ENCODE data around the gene DIS3L2.
"Not testable (repeated sequence)": the region's sequence is repeated elsewhere in the genome, so short reads cannot be mapped to it uniquely, and the experiment has no call there.

The DIS3L2 gene

DNA sequence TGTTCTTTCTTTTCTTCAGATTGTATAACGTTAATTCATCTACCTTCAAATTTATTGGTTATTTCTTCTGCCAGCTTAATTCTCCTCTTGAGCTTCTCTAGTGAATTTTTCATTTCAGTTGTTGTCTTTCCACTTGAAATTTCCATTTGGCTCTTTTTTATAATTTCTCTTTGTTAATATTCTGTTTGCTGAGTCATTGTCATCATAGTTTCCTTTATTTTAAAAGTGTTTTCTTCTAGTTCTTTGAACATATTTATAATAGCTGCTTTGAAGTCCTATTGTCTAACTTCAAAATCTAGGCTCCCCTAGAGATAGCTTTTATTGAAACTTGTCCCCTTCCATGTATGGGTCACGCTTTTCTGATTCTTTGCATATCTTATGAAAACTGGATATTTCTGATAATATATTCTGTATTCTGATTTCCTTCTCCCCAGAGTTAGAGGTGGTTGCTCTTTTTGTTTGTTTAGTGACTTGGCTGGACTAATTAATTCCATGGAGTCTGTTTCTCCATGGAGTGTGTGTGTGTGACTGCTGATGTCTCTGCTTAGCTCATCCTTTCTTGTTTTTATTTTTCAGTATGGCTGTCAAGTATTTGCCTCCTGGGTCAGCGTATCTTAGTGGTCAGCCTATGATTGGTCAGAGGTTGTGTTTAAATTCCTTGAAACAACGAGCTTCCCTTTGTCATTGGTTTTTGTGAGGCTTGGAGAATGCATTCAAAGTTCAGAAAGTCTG lies 47.6 kb downstream of the DIS3L2 start:
- no peak for DNase-seq (ENCODE audit: low read depth in 2 of 2, low spot score in 1 of 2)

DNA sequence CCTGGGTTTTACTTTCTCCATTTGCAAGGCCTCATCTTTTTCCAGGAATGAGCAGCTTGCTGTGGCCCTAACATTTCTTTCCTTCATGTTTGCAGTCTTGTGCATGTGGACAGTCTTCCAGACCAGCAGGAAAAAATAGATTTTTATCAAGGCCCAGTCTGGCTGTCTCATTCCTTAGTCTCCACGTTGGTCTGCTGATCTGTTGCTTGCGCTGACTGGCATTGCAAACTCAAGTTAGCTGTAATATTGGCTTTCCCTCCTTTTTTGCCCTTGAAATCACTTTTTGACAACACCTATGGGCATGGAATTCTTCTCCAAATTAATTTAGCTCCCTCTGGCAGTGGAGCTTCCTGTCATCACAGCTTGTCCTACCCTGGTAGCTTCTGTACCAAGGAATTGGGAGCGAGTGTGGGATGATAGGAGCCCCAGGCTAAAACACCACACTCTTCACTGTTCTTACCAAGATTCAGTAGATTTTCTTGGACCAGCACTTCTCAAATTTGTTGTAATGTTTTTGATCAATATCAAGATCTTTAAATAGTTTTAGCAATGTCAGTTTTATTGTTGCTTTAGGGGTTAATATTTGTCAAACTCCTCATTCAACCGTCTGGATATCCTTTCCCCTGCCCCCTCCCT lies 48.2 kb downstream of the DIS3L2 start:
- no peak for DNase-seq (ENCODE audit: low read depth in 2 of 2, low spot score in 1 of 2)

DNA sequence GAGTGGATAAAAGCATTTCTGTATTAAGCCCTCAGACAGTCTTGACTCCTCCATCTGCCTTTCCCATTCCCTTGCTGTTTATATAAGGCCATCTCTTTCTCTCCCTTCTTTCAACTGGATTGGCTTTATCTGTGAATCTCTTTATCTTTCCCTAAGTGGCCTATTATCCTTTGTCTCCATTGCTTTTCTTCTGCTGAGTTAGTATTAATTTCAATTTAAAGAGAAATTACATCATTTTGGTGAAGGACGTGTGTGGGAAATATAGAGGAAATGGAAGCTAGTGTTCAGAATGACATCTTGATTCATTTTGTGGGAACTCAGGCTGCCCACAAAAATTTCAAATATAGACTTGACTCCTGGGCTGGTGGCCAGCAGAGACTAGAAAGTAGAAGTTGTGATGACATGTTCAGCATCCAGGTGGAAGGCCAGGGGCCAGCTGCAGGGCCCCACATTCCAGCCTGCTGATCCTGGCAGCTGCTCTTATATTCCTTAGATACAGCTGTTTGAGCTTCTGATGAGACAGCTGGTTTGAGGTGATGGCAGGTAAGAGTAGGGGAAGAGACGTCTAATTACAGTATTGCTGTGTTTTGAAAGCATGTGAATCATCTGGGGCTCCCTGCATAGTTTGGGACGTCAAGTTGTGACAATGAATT lies 52.3 kb downstream of the DIS3L2 start:
- no peak for DNase-seq (ENCODE audit: low read depth in 2 of 2, low spot score in 1 of 2)

DNA sequence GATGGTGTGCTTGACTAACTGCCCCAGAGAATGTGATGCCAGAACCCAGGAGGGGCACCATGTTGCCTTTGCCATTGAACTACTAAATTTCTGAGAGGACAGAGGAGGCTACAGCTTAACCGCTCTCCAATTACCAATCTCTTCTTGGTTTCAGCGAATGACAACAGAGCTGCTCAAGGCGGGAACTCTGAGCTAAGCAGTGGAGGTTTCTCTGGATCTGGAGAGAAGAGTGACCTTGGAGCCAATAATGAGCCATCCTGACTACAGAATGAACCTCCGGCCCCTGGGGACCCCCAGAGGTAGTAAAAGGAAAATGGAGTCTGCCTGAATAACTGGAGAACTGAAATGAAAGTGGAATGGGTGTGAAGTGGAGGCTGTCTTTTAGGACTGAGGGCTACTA lies 53.2 kb downstream of the DIS3L2 start:
- DNase-seq (ENCODE audit: low read depth in 2 of 2, low spot score in 1 of 2): no peak

DNA sequence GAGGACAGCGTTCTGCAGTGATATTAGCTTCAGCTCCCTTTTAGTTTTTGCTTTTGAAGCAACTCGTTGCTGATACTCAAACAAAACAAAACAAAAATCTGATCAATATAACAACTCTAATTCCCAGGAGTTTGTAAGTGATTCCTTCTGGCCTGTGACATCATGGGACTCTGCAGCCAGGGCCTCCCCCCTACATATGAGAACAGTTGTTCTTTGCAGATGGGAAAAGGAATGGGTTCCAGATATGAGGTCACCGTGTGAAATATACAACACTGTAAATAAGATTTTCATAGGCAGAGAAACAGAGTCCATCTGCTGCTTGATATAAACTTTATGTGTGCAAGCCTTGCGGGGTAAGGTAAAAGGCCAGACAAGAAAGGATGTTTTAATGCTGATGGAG lies 56.7 kb downstream of the DIS3L2 start:
- DNase-seq (ENCODE audit: low read depth in 2 of 2, low spot score in 1 of 2): no peak

DNA sequence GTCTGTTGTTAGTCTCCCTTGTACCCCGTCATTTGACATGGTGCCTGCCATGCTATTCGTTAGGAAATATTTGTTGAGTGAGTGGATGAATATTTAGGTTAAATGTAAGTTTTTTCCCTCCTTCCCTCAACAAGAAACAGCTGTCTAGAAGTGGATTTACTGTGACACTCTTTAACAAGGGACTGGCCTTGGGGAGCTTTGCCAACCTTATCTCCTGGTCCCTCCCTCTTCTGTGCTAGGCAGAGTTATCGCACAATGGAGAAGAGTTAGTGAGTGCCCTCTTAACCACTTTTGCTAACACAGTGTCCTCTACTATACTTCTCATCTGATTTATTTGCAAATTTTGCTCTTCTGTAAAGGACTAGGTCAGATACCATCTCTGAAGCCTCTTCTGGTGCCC lies 61.2 kb downstream of the DIS3L2 start:
- no peak for DNase-seq (ENCODE audit: low read depth in 2 of 2, low spot score in 1 of 2)

DNA sequence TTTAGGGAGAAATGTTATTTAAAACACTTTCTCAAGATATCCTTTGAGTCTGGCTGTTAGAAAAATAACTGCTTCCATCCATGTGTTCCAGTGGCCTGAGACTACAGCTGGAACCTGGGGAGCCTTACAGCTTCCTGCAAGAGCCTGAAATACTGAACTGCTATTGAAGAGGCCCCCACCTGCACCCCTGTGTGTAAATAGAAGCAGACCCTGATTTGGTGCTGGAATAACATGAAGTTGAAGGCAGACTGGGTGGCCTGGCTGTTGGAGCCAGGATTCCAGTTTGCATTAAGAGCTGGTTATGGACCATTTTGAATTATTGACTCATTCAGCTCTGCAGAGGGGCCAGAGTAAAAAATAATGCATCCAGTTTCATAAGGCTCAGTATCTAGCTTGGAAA lies 61.9 kb downstream of the DIS3L2 start:
- DNase-seq (ENCODE audit: low read depth in 2 of 2, low spot score in 1 of 2): no peak

DNA sequence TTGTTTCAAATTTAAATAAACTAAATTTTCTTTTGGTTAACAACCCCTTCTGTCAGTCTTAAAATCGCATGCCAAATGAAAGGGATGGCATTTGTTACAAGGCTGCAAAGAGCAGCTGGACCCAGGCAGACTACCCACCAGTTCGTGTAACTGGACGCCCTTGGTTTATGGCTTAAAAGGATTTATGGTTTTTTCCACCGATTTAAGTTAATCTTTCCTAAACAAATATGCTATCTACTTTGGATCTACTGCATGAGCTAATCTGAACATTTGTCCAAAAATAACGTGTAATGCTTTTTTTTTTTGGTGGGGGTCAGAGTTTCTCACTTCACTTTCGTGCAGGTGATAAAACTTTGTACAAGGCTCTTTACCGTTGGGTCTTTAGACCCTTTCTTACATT lies 62.9 kb downstream of the DIS3L2 start:
- no peak for DNase-seq (ENCODE audit: low read depth in 2 of 2, low spot score in 1 of 2)

DNA sequence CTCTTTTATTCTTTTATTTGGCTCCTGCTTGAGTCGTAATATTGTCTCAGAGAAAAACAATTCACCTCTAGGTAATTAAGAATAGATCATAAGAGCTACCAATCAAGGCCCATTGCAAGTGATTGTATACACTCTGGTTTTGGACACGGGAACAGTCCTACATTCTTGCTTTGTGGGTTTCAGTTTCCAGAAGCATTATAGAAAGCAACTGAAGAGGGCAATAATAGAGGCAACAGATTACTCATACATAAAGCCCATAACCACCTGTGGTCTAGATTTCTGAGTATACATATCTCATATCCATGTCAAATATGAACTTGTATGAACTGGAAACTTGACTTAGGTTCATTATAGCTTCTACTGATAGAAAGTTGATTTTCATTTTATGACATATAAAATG lies 65.4 kb downstream of the DIS3L2 start:
- no peak for DNase-seq (ENCODE audit: low read depth in 2 of 2, low spot score in 1 of 2)

DNA sequence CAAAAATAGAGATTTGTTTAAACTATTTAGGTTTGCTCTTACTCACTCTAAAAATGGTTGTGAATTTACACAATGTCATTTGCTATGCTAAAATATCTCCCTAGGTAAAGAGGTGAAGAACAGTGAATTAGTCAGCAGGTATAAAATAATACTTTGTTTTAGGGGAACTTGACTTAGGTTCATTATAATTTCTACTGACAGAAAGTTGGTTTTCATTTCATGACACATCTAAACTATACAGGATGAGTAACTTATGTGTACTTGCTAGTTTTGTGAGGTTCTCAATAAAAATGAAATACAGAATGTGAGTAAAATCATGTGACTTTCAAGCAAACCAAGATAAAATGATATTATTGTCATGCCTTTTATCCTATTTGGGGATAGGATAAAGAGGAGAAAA lies 66.0 kb downstream of the DIS3L2 start:
- no peak for DNase-seq (ENCODE audit: low read depth in 2 of 2, low spot score in 1 of 2)

DNA sequence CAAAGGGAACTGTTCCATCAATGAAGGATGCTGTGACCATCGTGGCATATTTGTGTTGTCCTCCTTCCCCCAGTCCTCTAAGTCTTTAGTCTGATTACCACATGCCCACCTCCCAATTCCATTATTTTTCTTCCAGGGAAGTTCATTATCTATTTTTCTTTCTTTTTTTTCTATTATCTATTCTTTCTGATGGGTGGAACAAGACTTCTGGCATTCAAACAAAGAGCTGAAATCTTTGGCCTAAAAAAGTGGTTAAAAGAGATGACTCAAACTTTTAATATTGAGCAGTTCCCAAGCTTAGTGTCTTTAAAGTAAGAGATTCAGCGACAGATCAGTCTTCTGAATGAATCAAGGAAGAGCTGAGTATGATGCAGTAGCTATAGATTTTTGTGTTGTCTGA lies 66.6 kb downstream of the DIS3L2 start:
- no peak for DNase-seq (ENCODE audit: low read depth in 2 of 2, low spot score in 1 of 2)

DNA sequence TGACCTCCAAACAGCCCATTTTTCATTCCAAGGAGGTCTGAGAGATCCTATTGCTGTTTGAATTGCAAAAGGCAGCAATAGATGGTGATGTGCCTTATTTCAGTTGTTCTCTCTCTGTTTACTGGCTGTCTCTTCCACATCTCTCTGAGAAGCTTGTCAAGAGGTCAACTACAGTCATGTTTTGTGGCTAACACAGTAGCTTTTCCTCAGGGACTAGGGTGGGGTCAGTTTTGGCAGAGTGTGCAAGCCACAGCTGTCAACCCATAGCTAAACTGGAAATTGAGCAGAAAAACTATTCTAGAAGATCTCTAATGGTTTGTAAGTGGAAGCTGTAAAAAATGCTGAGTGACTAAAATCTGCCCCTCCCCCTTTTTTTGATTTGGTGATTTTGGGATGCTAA lies 67.1 kb downstream of the DIS3L2 start:
- no peak for DNase-seq (ENCODE audit: low read depth in 2 of 2, low spot score in 1 of 2)

DNA sequence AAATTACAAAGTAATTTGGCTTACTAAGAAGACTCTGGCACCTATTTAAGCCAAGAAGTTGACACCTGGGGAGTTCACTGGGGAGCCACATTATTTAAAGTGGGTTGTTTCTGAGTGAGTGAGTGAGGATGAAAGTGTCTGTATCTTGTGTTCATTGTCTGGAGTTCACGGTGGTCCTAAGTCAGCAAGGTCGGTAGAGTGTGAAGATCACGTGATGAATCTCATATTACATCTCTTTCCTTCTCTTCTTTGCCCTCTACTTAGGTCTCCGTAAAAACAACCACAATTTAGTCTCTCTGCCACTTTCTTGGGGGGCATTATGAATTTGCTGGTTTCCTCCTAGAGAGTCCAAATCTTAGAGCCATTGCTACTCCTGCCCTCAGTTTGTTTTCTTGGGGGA lies 67.8 kb downstream of the DIS3L2 start:
- DNase-seq (ENCODE audit: low read depth in 2 of 2, low spot score in 1 of 2): no peak

DNA sequence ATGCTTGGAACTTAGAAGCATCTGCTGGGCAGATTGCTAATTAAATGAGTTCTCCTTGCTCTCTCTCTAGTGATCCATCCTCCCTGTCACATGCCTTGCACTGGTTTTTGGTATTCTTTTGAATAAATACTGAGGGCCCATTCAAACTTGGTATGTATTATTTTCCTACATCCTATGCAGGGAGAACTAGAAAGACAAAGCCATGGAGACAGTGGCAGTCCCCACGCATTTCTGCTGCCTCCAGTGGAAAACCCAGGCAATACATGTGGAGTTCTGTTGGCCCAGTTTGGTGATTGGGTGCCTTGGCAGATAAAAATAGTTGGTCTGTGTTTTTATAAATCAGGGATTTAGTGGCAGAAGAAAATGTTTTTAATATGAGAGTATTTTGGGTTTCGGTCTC lies 68.7 kb downstream of the DIS3L2 start:
- no peak for DNase-seq (ENCODE audit: low read depth in 2 of 2, low spot score in 1 of 2)

DNA sequence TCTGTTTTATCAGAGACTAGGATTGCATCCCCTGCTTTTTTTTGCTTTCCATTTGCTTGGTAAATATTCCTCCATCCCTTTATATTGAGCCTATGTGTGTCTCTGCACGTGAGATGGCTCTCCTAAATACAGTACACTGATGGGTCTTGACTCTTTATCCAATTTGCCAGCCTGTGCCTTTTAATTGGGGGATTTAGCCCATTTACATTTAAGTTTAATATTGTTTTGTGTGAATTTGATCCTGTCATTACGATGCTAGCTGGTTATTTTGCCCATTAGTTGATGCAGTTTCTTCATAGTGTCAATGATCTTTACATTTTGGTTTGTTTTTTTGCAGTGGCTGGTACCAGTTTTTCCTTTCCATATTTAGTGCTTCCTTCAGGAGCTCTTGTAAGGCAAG lies 73.8 kb downstream of the DIS3L2 start:
- DNase-seq (ENCODE audit: low read depth in 2 of 2, low spot score in 1 of 2): not testable (repeated sequence)

DNA sequence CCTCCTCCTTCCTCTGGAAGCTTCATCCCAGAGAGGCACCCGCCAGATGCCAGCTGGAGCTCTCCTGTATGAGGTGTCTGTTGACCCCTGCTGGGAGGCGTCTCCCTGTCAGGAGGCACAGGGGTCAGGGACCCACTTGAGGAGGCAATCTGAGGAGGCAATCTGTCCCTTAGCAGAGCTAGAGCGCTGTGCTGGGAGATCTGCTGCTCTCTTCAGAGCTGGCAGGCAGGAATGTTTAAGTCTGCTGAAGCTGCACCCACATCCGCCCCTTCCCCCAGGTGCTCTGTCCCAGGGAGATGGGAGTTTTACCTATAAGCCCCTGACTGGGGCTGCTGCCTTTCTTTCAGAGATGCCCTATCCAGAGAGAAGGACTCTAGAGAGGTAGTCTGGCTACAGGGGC lies 75.4 kb downstream of the DIS3L2 start:
- not testable (repeated sequence) for DNase-seq (ENCODE audit: low read depth in 2 of 2, low spot score in 1 of 2)

DNA sequence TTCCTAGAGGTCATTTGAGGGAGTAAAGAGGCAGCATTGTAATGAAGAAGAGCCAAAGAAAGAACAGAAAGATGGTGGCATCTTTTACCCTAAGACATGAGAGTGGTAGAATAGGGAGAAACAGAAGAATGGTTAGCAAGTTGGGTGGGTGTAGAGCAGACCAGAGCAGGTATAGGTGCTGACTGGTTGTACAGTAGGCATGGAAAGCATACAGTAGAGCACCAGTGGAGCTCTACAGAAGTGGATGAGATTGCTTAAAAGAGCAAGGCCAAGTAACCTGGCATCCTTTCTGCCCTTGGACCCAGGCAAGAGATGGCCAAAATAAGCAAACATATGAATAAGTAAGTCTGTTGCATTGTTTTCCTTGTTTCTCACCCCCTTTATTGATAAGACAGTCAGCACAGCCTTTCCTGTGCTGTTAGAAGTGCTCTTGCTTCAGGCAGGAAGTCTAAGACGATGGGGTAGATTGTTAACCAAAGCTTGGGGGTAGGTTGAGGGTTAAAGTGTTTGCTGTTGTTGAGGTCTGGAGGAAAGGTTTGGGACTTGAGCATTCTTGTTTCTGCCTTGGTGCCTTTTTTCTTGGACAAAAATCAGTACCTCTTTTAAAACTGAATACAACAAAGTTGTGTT lies 76.9 kb downstream of the DIS3L2 start:
- no peak for DNase-seq (ENCODE audit: low read depth in 2 of 2, low spot score in 1 of 2)

DNA sequence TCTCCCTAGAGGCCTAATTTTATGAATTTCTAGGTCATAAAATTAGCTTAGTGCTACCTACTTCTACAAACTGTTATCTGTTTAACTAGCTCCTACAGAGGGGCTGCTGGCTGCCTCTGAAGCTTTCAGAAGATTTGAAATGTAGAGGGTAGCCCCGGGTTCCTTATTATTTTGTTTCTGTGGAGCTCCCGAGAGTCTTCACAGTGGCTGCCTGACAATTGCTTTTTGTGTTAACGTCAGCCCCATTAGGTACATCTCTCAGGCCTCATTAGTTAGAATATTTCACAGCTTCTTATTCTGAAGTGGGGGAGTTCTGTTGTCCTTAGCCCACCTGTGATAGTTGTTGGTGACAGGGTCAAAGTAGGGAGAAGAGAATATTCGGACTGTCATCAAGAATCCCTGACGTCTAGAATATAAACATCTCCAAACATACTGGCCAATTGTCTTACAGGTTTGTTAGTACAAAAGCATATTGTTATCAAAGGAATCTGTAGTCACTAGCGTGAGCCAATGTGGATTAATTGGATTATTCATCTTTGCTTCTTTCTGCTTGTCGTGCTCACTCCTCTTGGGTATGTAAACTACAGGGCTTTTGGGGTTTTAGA lies 77.5 kb downstream of the DIS3L2 start:
- no peak for DNase-seq (ENCODE audit: low read depth in 2 of 2, low spot score in 1 of 2)

DNA sequence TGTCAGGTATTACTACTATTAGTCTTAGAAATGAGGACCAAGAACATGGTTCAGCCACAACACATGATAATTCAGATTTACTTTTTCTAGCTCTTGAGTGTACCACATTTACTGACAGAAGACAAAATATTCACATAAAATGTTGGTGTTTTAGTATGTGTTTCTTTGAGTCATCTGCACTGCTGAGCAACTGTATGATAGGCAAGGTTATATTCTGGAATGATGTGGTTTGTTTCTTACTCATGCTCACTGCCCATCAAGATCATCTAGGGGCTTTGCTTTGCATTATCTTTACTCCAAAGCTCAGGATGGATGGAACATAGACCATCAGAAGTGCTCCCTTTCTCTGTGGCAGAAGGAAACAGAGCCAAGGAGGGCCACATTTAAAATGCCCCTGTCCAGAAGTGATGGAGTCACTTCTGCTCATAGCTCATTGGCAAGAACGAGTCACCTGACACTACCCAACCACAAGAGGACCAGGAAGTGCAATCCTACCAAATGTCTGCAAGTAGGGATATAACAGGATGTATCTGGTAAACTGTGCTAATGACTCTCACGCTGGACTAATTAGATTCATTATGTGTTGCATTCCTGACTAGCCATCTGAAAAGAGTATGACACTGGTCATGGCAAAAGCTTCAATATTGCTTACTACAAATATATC lies 81.5 kb downstream of the DIS3L2 start:
- no peak for DNase-seq (ENCODE audit: low read depth in 2 of 2, low spot score in 1 of 2)

DNA sequence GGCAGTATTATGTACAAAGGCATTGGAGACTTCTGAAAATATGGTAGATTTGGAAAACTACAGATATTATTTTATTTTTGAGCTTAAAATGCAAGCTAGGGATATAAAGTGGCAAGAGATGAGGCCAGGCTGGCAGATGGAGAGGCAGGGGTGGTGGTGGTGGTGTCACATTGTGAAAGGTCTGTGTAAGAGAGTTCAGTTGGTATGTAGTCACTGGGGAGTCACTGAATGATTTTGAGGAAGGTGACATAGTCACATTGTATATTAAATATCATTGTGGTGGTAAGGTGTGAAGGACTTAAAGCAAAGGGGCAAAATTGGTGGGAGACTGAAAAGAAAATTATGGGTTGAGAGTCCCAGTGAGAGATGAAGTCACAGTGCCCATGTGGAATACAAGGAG lies 82.5 kb downstream of the DIS3L2 start:
- no peak for DNase-seq (ENCODE audit: low read depth in 2 of 2, low spot score in 1 of 2)

DNA sequence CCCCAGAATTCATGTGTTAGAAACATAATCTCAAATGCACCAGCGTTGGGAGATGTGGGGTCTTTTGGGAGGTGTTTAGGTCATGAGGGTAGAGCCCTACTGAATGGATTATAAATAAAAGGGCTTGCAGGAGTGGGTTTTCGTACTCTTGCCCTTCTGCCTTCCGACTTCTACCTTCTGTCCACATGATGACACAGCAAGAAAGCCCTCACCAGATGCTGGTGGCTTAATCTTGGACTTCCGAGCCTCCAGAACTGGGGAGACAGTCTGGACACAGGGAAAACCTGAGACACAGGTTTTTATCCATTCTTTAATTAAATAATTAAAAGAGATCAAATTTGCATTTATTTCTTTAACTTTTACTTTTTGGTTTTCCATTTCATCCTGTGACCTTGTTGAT lies 87.8 kb downstream of the DIS3L2 start:
- no peak for DNase-seq (ENCODE audit: low read depth in 2 of 2, low spot score in 1 of 2)

Data from stimulated activated CD8-positive, alpha-beta memory T cell treated with anti-CD3 and anti-CD28 coated beads, Interleukin-4, amount 100 ng/mL, for 1 hour (primary cell).